GM18951 (cell line): ENCODE data around the gene BLVRB.
"Not testable (repeated sequence)": the region's sequence is repeated elsewhere in the genome, so short reads cannot be mapped to it uniquely, and the experiment has no call there.

Experiments
- POLR2A ChIP-seq: IDR thresholded peaks from 4 replicates; pipeline ENCODE4 v1.6.1; 2011; ENCODE audit warnings: mild to moderate bottlenecking; ENCODE audit not compliant: insufficient read length, insufficient read depth; ENCODE audit errors: extremely low read depth
- in situ Hi-C: fragments of 300-500 bp; cut with MboI; formaldehyde crosslinking; loops from one replicate; pipeline ENCODE4 v1.12.0; 2022; ENCODE audit warnings: low sequenced_read_pairs, mixed read lengths, inconsistent platforms; ENCODE audit not compliant: unreplicated experiment

BLVRB gene

DNA sequence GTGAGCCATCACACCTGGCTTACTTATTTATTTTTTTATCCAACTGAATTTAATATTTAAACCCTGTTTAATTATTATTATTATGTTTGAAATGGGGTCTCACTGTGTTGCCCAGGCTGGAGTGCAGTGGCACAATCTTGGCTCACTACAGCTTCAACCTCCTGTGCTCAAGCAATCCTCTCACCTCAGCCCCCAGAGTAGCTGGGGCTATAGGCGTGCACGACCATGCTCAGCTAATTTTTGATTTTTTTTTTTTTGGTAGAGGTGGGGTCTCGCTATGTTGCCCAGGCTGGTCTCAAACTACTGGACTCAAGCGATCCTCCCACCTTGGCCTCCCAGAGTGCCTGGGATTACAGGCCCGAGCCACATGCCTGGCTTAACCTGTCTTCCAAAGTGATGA is 33.8 kb upstream of the BLVRB start:
- TF ChIP-seq POLR2A: no peak
- in situ Hi-C loops: no loop called here

DNA sequence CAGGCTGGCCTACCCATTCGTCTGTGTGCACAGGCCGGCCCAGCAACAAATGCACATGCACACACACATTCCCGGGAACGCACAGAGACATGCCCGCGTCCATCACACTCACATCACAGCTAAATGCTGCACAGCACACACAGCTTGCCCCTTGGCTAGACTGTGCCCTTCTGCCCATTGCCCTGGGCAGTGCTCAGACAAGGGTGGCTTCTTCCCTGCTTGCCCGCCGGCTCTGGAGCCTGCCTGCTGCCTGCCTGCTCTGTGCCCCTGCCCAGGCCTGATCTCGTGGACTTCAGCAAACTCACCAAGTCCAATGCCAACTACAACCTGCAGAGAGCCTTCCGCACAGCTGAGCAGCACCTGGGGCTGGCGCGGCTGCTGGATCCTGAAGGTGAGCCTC is 31.7 kb upstream of the BLVRB start:
- in situ Hi-C loops: no loop called here
- TF ChIP-seq POLR2A: no peak

DNA sequence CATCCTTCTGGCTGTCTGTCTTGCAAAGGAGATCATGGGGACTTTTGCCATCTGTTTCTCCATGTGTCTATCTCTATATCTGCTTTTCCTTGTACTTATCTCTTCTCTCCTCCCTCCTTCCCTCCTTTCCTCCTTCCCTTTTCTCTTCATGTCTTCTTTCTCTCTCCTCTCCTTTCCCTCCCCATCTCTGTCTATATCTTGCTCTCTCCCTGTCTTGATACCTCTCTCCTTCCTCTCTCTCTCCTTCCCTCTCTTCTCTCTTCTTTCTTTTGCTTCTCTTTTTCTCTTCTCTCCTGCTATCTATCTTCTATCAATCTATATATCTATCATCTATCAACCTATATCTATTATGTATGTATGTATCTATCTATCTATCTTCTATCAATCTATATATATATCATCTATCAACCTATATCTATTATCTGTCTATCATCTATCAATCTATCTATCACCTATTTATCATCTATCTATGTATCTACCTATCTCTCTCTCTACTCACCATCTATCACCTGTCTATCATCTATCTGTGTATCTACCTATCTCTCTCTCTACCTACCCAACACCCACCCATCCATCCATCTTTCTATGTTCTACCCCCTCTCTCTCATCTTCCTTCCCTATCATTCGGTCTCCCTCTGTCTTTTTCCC is 28.8 kb upstream of the BLVRB start:
- TF ChIP-seq POLR2A: no peak
- in situ Hi-C loops: no loop called here

DNA sequence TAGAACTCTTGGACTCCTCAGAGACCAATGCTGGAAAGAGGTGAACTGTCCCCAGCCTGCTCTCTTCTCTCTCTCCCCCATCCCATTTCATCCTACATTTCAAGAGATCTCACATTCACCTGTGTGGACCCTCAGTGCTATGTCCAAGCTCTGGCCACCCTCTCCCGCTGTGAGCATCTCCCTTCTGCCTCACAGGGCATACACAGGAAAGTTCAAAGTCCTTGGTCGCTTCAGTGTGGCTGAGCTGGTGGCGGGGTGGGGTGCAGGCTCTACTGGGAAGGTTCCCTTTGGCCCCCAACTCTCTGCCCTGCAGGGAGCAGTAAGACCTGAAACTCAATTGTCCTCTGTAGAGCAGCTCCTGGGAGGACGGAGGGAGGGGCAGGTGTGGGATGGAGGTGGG is 28.2 kb upstream of the BLVRB start:
- in situ Hi-C loops: no loop called here
- TF ChIP-seq POLR2A: no peak

DNA sequence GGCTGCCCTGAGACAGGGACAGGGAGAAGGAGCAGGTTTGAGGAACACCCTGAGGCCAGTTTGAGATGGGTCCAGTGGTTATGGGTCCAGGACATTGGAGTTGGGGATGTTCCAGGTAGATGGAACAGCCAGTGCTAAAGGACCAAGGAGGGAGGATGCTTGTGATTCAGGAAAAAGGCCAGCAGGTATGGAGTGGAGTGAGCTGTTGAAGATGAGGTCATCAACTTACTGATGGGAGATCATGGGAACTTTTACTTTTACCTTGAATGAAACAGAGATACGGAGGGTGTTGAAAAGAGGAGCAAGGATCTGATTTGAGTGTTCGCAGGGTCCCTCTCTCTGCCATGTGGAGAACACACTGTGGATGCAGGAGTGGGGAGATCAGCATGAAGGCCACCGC is 26.7 kb upstream of the BLVRB start:
- in situ Hi-C loops: no loop called here
- TF ChIP-seq POLR2A: no peak

DNA sequence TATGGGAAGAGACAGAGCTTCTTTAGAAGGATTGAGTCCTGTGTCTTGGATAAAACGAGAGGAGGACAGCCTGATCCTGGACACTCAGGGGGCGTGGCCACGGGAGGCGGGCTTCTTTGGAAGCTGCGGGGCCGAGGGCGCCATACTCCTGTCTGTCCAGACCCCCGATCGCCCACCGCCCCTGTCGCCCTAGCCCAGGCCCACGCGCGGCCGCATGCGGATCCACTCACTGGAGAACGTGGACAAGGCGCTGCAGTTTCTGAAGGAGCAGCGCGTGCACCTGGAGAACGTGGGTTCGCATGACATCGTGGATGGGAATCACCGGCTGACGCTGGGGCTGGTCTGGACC is 24.3 kb upstream of the BLVRB start:
- TF ChIP-seq POLR2A: no peak
- in situ Hi-C loops: no loop called here

DNA sequence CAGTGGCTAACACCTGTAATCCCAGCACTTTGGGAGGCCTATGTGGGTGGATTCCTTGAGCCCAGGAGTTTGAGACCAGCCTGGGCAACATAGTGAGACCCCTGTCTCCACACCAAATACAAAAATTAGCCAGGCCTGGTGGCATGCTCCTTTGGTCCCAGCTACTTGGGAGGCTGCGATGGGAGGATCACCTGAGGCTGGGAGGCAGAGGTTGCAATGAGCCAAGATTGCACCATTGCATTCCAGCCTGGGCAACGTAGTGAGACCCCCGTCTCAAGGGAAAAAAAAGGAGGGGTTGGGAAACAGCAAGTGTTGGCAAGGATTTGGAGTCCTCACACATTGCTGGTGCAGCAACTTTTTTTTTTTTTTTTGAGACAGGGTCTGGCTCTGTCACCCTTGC is 20.5 kb upstream of the BLVRB start:
- in situ Hi-C loops: no loop called here
- TF ChIP-seq POLR2A: no peak

DNA sequence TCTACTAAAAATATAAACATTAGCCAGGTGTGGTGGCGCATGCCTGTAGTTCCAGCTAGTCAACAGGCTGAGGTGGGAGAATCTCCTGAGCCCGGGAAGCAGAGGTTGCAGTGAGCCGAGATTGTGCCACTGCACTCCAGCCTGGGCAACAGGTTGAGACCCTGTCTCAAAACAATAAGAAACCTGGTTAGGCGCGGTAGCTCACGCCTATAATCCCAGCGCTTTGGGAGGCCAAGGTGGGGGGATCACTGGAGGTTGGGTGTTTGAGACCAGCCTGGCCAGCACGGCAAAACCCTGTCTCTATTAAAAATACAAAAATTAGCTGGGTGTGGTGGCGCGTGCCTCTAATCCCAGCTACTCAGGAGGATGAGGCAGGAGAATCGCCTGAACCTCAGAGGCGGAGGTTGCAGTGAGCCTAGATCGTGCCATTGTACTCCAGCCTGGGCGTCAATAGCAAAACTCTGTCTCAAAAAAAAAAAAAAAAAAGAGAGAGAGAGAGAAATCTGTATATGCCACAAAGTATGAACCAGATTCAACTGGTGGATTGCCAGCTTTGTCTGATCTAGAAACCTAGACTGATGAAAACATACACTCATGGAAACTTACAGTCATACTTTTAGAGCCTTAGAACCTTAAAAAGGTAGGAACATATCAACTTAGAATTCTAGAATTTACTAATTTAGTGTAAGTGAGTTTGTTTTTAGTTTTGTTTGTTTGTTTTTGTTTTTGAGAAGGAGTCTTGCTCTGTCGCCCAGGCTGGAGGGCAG is 10.5 kb upstream of the BLVRB start:
- in situ Hi-C loops: not testable (repeated sequence)

DNA sequence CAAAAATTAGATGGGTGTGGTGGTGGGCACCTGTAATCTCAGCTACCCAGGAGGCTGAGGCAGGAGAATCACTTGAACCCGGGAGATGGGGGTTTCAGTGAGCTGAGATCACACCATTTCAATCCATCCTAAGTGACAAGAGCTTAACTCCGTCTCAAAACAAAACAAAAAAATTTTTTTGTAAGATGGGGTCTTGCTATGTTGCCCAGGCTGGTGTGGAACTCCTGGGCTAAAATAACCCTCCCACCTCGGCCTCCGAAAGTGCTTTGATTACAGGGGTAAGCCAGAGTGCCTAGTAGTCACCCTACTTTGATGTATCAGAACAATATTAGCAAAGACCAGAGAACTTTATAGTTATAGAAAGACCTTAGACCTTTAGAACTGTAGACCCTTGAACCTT is 9.2 kb upstream of the BLVRB start:
- TF ChIP-seq POLR2A: no peak
- in situ Hi-C loops: no loop called here

DNA sequence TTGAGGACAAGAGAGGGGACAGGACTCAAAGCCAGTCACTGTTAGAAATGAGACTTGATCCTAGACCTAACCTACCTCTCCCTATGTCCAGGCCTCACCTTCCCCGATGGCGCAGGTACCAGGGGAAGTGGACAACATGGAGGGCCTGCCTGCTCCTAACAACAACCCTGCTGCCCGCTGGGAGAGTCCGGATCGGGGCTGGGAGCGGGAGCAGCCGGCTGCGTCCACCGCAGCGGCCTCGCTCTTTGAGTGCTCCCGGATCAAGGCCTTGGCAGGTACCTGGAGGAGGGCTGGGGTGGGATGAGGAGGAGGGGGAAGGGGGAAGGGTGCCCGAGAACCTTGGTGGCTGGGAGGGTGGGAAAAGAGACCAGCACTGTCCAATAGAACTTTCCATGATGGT is 7.0 kb upstream of the BLVRB start:
- in situ Hi-C loops: no loop called here
- no peak for TF ChIP-seq POLR2A

DNA sequence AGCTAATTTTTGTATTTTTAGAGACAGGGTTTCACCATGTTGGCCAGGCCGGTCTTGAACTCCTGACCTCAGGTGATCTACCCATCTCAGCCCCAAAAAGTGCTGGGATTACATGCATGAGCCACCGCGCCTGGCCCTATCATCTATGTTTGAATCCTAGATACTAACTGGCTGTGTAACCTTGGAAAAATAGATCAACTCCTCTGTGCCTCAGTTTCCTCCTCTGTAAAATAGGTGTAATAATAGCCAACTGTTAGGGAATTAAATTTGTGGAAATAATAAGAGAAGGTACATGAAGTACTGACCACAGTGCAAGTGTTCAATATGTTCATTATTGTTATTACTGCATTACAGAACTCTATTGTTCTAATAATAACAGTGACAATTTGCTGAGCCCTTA is 5.6 kb upstream of the BLVRB start:
- in situ Hi-C loops: no loop called here
- TF ChIP-seq POLR2A: no peak

DNA sequence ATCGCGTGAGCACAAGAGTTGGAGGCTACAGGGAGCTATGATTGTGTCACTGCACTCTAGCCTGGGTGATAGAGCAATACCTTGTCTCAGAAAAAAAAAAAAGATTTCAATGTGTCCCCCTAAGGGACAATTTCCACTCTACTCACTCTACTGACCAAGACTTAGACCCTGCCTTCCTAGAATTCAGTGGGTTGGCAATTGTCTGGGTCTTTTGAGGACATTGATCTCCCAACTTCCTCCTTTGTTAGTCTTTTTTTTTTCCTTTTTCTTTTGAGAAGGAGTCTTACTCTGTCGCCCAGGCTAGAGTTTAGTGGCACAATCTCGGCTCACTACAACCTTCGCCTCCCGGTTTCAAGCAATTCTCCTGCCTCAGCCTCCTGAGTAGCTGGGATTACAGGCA is 3.5 kb upstream of the BLVRB start:
- no peak for TF ChIP-seq POLR2A

DNA sequence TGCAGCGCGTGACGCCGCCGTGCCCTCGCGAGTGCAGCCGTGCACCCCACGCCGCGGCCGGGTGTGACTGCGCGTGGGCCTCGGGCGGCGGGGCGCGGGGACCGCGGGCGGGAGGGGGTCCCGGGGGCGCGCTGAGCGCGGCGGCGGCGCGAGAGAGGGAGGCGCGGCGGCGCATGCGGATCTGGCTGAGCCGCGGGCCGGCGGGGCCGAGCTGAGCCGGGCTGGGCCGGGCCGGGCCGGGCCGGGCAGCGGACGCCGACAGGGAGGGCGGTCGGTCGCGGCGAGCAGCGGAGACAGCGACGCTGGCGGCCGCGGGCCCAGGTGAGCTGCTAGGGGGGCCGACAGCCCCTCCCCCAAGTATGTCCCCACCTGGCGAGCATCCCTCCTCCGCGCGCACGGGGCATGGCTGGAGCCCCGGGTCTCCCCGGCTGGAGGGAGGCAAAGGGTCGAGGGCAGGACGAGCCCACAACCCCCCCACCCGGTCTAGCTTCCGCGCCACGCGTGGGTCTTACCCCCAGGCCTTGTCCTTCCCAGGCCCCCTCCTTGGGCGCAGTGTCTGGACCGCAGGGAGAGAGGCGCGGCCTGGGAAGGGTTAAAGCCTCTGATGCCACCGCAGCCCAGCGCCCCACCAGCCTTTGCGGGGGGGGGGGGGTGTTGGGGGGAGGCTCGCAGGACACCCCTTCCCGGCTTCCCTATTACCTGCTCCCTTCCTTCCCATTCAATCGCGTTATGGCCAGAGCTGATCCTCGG is 1.6 kb upstream of the BLVRB start, which contains the start of gene SPTBN4:
TSS of gene SPTBN4 (plus strand) at position 17 of the 750 bp plus-strand sequence. CDS start 5,621 bp downstream, outside the sequence.
- in situ Hi-C loops: no loop called here
- no peak for TF ChIP-seq POLR2A

More for the DNA sequence above, 3.5 kb upstream of the BLVRB start:
- in situ Hi-C loops: no loop called here
